MM.1S (cell line): ENCODE results near the gene KCTD17.

Experiments used
- EZH2 ChIP-seq: fragments of 300-600 bp; sonication (generic); optimal IDR thresholded peaks from 2 replicates; pipeline ENCODE3; 2017; ENCODE audit warnings: low read depth, mild to moderate bottlenecking, antibody characterized with exemption, low read length, mixed read lengths
- EZH2phosphoT487 ChIP-seq: fragments of 300-600 bp; sonication (generic); IDR thresholded peaks from 2 replicates; pipeline ENCODE4 v1.6.1; 2018; ENCODE audit warnings: antibody characterized with exemption, low read length
- TF ChIP-seq, protein P1 (sequence below): fragments of 300-600 bp; sonication (generic); IDR thresholded peaks from 2 replicates; pipeline ENCODE4 v1.5.1; 2016; ENCODE audit warnings: antibody characterized with exemption, low read length, mixed read lengths

DNA sequence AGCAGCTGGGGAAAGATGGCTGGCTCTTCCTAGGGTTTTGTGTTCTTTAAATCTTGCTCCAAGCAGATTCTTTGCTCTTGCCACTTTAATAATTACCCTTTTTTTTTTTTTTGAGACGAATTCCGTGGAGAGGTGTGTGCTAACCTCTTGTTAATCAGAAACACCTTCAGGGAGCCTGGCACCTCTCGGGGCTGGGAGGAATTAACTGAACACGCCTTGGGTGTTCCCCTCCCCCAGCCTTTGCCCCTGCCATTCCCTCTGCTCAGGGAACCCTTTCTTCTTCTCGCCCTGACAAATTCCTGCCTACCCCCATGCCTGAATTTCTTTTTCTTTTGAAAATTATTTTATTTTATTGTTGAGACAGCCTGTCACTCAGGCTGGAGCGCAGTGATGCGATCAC, 40.5 kb downstream of the KCTD17 start:
- TF ChIP-seq EZH2 (no peak), EZH2phosphoT487 (no peak)
- TF ChIP-seq, protein P1, sequence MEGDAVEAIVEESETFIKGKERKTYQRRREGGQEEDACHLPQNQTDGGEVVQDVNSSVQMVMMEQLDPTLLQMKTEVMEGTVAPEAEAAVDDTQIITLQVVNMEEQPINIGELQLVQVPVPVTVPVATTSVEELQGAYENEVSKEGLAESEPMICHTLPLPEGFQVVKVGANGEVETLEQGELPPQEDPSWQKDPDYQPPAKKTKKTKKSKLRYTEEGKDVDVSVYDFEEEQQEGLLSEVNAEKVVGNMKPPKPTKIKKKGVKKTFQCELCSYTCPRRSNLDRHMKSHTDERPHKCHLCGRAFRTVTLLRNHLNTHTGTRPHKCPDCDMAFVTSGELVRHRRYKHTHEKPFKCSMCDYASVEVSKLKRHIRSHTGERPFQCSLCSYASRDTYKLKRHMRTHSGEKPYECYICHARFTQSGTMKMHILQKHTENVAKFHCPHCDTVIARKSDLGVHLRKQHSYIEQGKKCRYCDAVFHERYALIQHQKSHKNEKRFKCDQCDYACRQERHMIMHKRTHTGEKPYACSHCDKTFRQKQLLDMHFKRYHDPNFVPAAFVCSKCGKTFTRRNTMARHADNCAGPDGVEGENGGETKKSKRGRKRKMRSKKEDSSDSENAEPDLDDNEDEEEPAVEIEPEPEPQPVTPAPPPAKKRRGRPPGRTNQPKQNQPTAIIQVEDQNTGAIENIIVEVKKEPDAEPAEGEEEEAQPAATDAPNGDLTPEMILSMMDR = no peak
